SH-SY5Y (cell line): ENCODE measurements around the gene OPCML.

ENCODE experiments used
- GATA2 ChIP-seq: IDR thresholded peaks from 2 replicates; pipeline ENCODE4 v1.6.1; 2011; ENCODE audit warnings: mild to moderate bottlenecking, low read depth, low read length
- GATA3 ChIP-seq: IDR thresholded peaks from 2 replicates; pipeline ENCODE4 v1.6.1; 2011; ENCODE audit warnings: low read depth, mild to moderate bottlenecking, low read length, moderate library complexity

- TF ChIP-seq GATA3, result no peak
- TF ChIP-seq GATA2, result no peak
Measured at GRCh38 chr11:133078591-133079404, 453.5 kb downstream of the OPCML start.
